Type B pancreatic cell (in vitro differentiated cells): Measurements from ENCODE around the gene TMEM51. TPM values are rescaled to one million over a fixed set of nuclear protein-coding genes. Genes with fewer than 3 reads are reported as not detected.

Source experiments
- DNase-seq: peaks from one replicate; pipeline ENCODE4 v3.0.0; 2021; ENCODE audit warnings: mixed read lengths; ENCODE audit not compliant: unreplicated experiment; ENCODE audit errors: extremely low spot score
- H3K27ac Mint-ChIP-seq: 2 replicates; pipeline ENCODE4 v1.8.0; 2021; ENCODE audit warnings: mild to moderate bottlenecking, mixed read lengths
- H3K27me3 Mint-ChIP-seq: 2 replicates; pipeline ENCODE4 v1.8.0; 2021; ENCODE audit warnings: mixed read lengths
- H3K36me3 Mint-ChIP-seq: 2 replicates; pipeline ENCODE4 v1.8.0; 2021; ENCODE audit warnings: mixed read lengths
- H3K4me1 Mint-ChIP-seq: one replicate; pipeline ENCODE4 v1.8.0; 2021; ENCODE audit warnings: mixed read lengths; ENCODE audit not compliant: unreplicated experiment
- H3K4me3 Mint-ChIP-seq: 2 replicates; pipeline ENCODE4 v1.8.0; 2021; ENCODE audit warnings: mild to moderate bottlenecking, mixed read lengths
- H3K9me3 Mint-ChIP-seq: 2 replicates; pipeline ENCODE4 v1.8.0; 2021; ENCODE audit warnings: mixed read lengths
- total RNA-seq: library from RNA; stranded (reverse); gene quantifications from 2 replicates; pipeline ENCODE4 v1.2.1, GENCODE V29; 2021; ENCODE audit warnings: low replicate concordance
- TF ChIP-seq, protein P1 (sequence below): fragments of 200-600 bp; sonication (generic); conservative IDR thresholded peaks from 2 replicates; pipeline ENCODE4 v1.5.0; 2021; ENCODE audit warnings: antibody characterized with exemption, mild to moderate bottlenecking

The TMEM51 gene
- total RNA-seq, 1 donor from 2014 or later: 12.5 TPM

DNA sequence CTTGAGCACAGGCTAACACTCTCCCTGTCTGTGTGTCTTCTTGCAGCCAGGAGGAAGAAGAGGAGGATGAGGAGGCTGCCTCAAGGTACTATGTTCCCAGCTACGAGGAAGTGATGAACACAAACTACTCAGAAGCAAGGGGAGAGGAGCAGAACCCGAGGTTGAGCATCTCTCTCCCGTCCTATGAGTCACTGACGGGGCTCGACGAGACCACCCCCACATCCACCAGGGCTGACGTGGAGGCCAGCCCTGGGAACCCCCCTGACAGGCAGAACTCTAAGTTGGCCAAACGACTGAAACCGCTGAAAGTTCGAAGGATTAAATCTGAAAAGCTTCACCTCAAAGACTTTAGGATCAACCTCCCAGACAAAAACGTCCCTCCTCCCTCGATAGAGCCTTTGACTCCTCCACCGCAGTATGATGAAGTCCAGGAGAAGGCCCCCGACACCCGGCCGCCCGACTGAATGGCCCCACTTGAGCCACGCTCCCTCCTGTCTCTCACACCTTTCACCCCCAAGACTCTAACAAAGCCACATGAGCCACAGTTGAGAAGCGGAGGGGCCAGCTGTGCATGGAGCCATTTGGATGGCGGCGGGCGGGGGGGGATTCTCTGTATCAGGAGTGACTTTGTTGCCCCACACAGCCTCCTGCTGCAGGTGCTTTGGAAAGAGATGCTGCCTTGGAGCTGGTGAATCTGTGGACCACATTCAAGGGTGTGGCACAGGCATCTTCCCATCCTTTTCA, 65.9 kb downstream of the TMEM51 start:
- no peaks in the 10 kb centered on the region for H3K27me3 Mint-ChIP-seq

DNA sequence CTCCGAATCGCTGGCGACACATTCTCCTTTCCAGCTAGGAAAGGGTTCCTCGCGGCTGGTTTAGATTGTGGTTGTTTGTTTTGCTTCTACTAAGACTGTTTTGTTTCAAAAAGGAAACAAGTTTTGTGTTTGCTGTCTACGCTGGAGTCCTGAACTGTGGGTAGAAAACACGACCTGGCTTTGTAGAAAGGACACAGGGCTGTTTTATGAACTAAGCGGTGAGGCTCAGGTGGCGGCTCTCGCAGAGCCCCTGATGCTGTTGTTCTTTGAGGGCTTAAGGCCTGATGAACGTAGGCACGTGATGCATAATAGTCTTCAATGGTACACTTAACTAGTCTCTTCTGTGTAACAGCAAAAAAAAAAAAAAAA, 66.5 kb downstream of the TMEM51 start:
- Mint-ChIP-seq H3K4me3 (no peak overlapping the region), H3K27ac (no peak overlapping the region), H3K27me3 (no peaks in the 10 kb centered on the region), H3K4me1 (peaks cover 26% of the 10 kb centered on the region), H3K36me3 (peaks cover 22% of the 10 kb centered on the region), H3K9me3 (peaks cover 4% of the 10 kb centered on the region)
- TF ChIP-seq, protein P1, sequence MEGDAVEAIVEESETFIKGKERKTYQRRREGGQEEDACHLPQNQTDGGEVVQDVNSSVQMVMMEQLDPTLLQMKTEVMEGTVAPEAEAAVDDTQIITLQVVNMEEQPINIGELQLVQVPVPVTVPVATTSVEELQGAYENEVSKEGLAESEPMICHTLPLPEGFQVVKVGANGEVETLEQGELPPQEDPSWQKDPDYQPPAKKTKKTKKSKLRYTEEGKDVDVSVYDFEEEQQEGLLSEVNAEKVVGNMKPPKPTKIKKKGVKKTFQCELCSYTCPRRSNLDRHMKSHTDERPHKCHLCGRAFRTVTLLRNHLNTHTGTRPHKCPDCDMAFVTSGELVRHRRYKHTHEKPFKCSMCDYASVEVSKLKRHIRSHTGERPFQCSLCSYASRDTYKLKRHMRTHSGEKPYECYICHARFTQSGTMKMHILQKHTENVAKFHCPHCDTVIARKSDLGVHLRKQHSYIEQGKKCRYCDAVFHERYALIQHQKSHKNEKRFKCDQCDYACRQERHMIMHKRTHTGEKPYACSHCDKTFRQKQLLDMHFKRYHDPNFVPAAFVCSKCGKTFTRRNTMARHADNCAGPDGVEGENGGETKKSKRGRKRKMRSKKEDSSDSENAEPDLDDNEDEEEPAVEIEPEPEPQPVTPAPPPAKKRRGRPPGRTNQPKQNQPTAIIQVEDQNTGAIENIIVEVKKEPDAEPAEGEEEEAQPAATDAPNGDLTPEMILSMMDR: no peak
- DNase-seq: no peak

More for the DNA sequence above, 65.9 kb downstream of the TMEM51 start:
- DNase-seq: no peak
- H3K9me3 Mint-ChIP-seq: peaks cover 4% of the 10 kb centered on the region
- TF ChIP-seq, protein P1: no peak
- H3K4me3 Mint-ChIP-seq: no peak overlapping the region
- H3K27ac Mint-ChIP-seq: no peak overlapping the region
- H3K36me3 Mint-ChIP-seq: peaks cover 27% of the 10 kb centered on the region
- peaks cover 28% of the 10 kb centered on the region for H3K4me1 Mint-ChIP-seq

DNA sequence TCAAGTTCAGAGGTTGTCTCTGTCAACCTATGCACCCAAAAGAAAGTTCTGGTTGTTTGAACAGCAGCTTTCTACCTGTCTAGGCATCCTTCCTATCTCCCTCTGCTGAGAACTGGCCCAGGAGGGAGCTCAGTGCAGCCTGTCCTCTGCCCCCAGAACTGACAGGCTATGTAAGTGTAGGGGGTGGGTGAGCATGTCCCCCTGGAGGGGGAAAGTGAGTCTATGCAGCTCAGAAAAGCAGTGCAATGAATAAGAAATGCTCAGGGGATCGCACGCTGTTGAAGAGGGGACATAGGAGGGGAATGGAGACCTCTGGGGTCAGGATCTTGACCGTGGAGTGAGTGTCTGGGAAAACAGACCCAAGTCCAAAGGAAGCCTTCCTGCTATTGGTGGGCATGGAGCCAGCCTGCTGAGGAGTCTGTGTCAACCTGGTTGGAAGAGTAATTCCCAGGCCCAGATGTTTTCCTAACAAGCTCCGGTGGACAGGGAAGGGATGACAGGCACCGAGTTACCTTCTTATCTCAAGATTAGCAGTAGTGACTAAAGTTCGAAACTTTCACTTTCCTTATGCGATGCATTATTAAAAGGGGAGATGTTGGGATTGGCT, 67.4 kb downstream of the TMEM51 start:
- Mint-ChIP-seq H3K27ac (peak overlapping the region; percentile 37), H3K9me3 (peaks cover 4% of the 10 kb centered on the region), H3K27me3 (no peaks in the 10 kb centered on the region), H3K4me1 (peaks cover 30% of the 10 kb centered on the region), H3K36me3 (peaks cover 22% of the 10 kb centered on the region), H3K4me3 (no peak overlapping the region)
- no peak for DNase-seq
- TF ChIP-seq, protein P1: peak; percentile 26

DNA sequence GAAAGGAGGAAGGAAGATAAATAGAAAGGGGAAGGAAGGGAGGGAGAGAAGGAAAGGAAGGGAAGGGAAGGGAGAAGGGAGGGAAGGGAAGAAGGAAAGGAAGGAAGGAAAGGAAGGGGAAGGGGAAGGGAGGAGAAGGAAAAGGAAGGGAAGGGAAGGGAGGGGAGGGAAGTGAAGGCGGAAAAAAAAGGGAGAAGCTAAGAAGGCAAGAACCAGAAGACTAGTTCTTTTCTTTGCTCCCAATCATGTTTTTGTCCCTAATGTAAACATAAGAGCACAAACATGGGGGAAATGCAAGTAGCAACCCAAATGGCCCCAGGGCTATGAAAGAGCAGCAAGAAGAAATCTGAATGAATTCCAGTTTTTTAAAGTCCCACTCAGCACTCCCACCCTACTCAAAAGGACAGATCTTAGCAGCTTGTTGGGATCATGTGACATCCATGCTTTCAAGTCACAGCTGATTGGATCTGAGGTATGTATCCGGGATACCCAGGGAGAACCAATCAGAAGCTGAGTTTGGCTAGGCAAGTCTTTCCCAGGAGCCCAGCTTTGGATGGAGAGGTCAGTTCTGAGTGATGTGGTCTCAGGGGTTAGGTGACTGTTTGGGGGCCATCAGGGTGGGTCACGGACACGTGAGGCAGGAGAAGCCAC, 69.2 kb downstream of the TMEM51 start:
- TF ChIP-seq, protein P1: no peak
- Mint-ChIP-seq H3K27me3 (no peaks in the 10 kb centered on the region), H3K27ac (no peak overlapping the region), H3K36me3 (peaks cover 15% of the 10 kb centered on the region), H3K9me3 (no peaks in the 10 kb centered on the region), H3K4me3 (no peak overlapping the region), H3K4me1 (peaks cover 45% of the 10 kb centered on the region)
- DNase-seq: no peak

GRCh38 chr1:15224259-15224869, 70.8 kb downstream of the TMEM51 start:
- Mint-ChIP-seq H3K36me3 (peaks cover 5% of the 10 kb centered on the region), H3K27ac (no peak overlapping the region), H3K4me1 (peaks cover 45% of the 10 kb centered on the region), H3K4me3 (no peak overlapping the region), H3K27me3 (no peaks in the 10 kb centered on the region), H3K9me3 (no peaks in the 10 kb centered on the region)
- TF ChIP-seq, protein P1: no peak
- no peak for DNase-seq
